ENCODE results near the gene ZNF561. TPM values are rescaled to one million over a fixed set of nuclear protein-coding genes. Genes with fewer than 3 reads are reported as not detected.

Gene ZNF561
- total and polyA plus RNA-seq, 10 of the 15 experiments (the other 5 are each of a cell fraction or from before 2014, with no cell fraction given), result 12.8 to 38.2 (median 22.2) TPM

DNA sequence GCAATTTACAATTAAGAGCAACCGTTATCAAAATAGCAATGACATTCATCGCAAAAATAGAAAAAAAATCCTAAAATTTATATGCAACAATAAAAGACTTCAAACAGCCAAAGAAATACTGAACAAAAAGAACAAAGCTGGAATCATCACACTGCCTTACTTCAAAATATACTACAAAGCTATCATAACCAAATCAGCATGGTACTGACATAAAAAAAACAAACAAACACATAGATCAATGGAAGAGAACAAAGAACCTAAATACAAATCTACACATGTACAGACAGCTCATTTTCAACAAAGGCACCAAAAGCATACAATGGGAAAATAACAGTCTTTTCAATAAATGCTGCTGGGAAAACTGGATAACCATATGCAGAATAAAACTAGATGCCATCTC is 47.5 kb upstream of the ZNF561 start:
- in situ Hi-C loops (cut with MboI), result no loop called here
- RAD21 ChIA-PET (ENCODE audit: unreplicated experiment), result no interaction called here
- TF ChIP-seq, protein P1, sequence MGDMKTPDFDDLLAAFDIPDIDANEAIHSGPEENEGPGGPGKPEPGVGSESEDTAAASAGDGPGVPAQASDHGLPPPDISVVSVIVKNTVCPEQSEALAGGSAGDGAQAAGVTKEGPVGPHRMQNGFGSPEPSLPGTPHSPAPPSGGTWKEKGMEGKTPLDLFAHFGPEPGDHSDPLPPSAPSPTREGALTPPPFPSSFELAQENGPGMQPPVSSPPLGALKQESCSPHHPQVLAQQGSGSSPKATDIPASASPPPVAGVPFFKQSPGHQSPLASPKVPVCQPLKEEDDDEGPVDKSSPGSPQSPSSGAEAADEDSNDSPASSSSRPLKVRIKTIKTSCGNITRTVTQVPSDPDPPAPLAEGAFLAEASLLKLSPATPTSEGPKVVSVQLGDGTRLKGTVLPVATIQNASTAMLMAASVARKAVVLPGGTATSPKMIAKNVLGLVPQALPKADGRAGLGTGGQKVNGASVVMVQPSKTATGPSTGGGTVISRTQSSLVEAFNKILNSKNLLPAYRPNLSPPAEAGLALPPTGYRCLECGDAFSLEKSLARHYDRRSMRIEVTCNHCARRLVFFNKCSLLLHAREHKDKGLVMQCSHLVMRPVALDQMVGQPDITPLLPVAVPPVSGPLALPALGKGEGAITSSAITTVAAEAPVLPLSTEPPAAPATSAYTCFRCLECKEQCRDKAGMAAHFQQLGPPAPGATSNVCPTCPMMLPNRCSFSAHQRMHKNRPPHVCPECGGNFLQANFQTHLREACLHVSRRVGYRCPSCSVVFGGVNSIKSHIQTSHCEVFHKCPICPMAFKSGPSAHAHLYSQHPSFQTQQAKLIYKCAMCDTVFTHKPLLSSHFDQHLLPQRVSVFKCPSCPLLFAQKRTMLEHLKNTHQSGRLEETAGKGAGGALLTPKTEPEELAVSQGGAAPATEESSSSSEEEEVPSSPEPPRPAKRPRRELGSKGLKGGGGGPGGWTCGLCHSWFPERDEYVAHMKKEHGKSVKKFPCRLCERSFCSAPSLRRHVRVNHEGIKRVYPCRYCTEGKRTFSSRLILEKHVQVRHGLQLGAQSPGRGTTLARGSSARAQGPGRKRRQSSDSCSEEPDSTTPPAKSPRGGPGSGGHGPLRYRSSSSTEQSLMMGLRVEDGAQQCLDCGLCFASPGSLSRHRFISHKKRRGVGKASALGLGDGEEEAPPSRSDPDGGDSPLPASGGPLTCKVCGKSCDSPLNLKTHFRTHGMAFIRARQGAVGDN (IDR thresholded peaks at IDR 0.05), result no peak
- no peak overlapping the region for H3K4me2 ChIP-seq (ENCODE audit: control insufficient read depth, insufficient read depth)
- H3K36me3 ChIP-seq (ENCODE audit: control insufficient read depth in 2 of 2, insufficient read depth in 2 of 2, low read length in 1 of 2), result no peaks in the 10 kb centered on the region; a peak in 2 of 4 replicates
- BruUV-seq (replicated peaks), result no TSS peak
- no peak overlapping the region for H2AFZ ChIP-seq (ENCODE audit: control insufficient read depth, low read depth, low read length)
- intact Hi-C loops (cut with micrococcal nuclease; ENCODE audit: unreplicated experiment), result no loop called here
- DNase-seq (ENCODE audit: low read depth, low spot score) (no peak), ATAC-seq (no peak), FAIRE-seq (no peak)
- SMC1A ChIA-PET (ENCODE audit: uncharacterized antibody, unreplicated experiment), result no interaction called here
- 100% methylated on average over 2 of the region's 2 CpGs for whole genome bisulfite sequencing (ENCODE audit: insufficient coverage, insufficient replicate concordance, low lambda C conversion rate, missing lambda C conversion rate)
- H3K79me2 ChIP-seq (ENCODE audit: control insufficient read depth, insufficient read depth, low read length), result peaks cover 25% of the 10 kb centered on the region
- H3K4me1 ChIP-seq (ENCODE audit: control insufficient read depth, insufficient read depth, low read length), result no peaks in the 10 kb centered on the region
- peaks cover 25% of the 10 kb centered on the region; the same call in 2 of the 3 replicates for H3K9me3 ChIP-seq (replicated peaks; ENCODE audit: control insufficient read depth, insufficient read depth, low read length)
- CTCF ChIA-PET, result interaction anchor here (0.9 kb wide), 1 partner anchor 45 kb away, joined by 3 read pairs; no protein-coding TSS in a partner anchor
- H4K20me1 ChIP-seq (ENCODE audit: control insufficient read depth, insufficient read depth), result no peaks in the 10 kb centered on the region
- H3K9ac ChIP-seq (ENCODE audit: control insufficient read depth, insufficient read depth, low read length), result no peak overlapping the region
- POLR2A ChIA-PET, result no interaction called here
- no peak overlapping the region for H3K4me3 ChIP-seq
- H3K27ac ChIP-seq (ENCODE audit: control insufficient read depth, insufficient read depth), result no peak overlapping the region
- no peaks in the 10 kb centered on the region for H3K27me3 ChIP-seq (replicated peaks in 1 of 2; ENCODE audit: control insufficient read depth in 2 of 2, insufficient read depth in 2 of 2, low read length in 1 of 2)

DNA sequence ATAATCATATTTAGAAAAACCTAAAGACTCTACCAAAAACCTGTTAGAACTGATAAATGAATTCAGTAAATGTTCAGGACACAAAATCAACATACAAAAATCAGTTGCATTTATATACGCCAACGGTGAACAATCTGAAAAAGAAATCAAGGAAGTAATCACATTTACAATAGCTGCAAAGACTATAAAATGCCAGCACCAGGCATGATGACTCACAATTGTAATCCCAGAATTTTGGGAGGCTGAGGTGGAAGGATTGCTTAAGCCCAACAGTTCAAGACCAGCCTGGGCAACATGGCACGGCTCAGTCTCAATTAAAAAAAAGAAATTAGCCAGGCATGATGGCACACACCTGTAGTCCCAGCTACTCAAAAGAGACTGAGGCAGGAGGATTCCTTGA is 46.9 kb upstream of the ZNF561 start:
- Histone ChIP-seq H4K20me1 (ENCODE audit: control insufficient read depth, insufficient read depth) (no peaks in the 10 kb centered on the region), H3K4me3 (no peak overlapping the region), H2AFZ (ENCODE audit: control insufficient read depth, low read depth, low read length) (no peak overlapping the region), H3K4me2 (ENCODE audit: control insufficient read depth, insufficient read depth) (no peak overlapping the region), H3K9me3 (replicated peaks; ENCODE audit: control insufficient read depth, insufficient read depth, low read length) (peaks cover 20% of the 10 kb centered on the region; the same call in 2 of the 3 replicates), H3K27me3 (replicated peaks in 1 of 2; ENCODE audit: control insufficient read depth in 2 of 2, insufficient read depth in 2 of 2, low read length in 1 of 2) (no peaks in the 10 kb centered on the region), H3K4me1 (ENCODE audit: control insufficient read depth, insufficient read depth, low read length) (no peaks in the 10 kb centered on the region), H3K79me2 (ENCODE audit: control insufficient read depth, insufficient read depth, low read length) (peaks cover 22% of the 10 kb centered on the region), H3K9ac (ENCODE audit: control insufficient read depth, insufficient read depth, low read length) (no peak overlapping the region), H3K27ac (ENCODE audit: control insufficient read depth, insufficient read depth) (no peak overlapping the region), H3K36me3 (ENCODE audit: control insufficient read depth in 2 of 2, insufficient read depth in 2 of 2, low read length in 1 of 2) (no peaks in the 10 kb centered on the region; a peak in 2 of 4 replicates)
- in situ Hi-C loops (cut with MboI) (no loop called here), intact Hi-C loops (cut with micrococcal nuclease; ENCODE audit: unreplicated experiment) (no loop called here)
- ChIA-PET SMC1A (ENCODE audit: uncharacterized antibody, unreplicated experiment) (no interaction called here), POLR2A (no interaction called here), CTCF (interaction anchor here (0.9 kb wide), 1 partner anchor 44 kb away, joined by 3 read pairs; no protein-coding TSS in a partner anchor), RAD21 (ENCODE audit: unreplicated experiment) (no interaction called here)
- no peak for FAIRE-seq
- 95% methylated on average over 3 of the region's 3 CpGs for WGBS (ENCODE audit: insufficient coverage, insufficient replicate concordance, low lambda C conversion rate, missing lambda C conversion rate)
- no TSS peak for BruUV-seq (replicated peaks)
- no peak for DNase-seq (ENCODE audit: low read depth, low spot score)
- ATAC-seq, result no peak
- TF ChIP-seq RELA (IDR thresholded peaks at IDR 0.05; ENCODE audit: borderline replicate concordance, partially characterized antibody), result no peak
- TF ChIP-seq RUNX3 (IDR thresholded peaks at IDR 0.05; ENCODE audit: low read length), result no peak
- TF ChIP-seq, protein P2, sequence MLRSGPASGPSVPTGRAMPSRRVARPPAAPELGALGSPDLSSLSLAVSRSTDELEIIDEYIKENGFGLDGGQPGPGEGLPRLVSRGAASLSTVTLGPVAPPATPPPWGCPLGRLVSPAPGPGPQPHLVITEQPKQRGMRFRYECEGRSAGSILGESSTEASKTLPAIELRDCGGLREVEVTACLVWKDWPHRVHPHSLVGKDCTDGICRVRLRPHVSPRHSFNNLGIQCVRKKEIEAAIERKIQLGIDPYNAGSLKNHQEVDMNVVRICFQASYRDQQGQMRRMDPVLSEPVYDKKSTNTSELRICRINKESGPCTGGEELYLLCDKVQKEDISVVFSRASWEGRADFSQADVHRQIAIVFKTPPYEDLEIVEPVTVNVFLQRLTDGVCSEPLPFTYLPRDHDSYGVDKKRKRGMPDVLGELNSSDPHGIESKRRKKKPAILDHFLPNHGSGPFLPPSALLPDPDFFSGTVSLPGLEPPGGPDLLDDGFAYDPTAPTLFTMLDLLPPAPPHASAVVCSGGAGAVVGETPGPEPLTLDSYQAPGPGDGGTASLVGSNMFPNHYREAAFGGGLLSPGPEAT (IDR thresholded peaks at IDR 0.05; ENCODE audit: low read depth), result no peak
- no peak for TF ChIP-seq NR2C1 (IDR thresholded peaks at IDR 0.05)
- TF ChIP-seq PML (IDR thresholded peaks at IDR 0.05; ENCODE audit: low read length), result no peak
- no peak for TF ChIP-seq BCL11A (IDR thresholded peaks at IDR 0.05; ENCODE audit: low read depth, low read length)
- TF ChIP-seq CREM (IDR thresholded peaks at IDR 0.05; ENCODE audit: low read depth), result no peak
- TF ChIP-seq FOS (IDR thresholded peaks at IDR 0.05; ENCODE audit: borderline replicate concordance, extremely low read depth, insufficient read length), result no peak
- TF ChIP-seq, protein P3, sequence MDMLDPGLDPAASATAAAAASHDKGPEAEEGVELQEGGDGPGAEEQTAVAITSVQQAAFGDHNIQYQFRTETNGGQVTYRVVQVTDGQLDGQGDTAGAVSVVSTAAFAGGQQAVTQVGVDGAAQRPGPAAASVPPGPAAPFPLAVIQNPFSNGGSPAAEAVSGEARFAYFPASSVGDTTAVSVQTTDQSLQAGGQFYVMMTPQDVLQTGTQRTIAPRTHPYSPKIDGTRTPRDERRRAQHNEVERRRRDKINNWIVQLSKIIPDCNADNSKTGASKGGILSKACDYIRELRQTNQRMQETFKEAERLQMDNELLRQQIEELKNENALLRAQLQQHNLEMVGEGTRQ (IDR thresholded peaks at IDR 0.05; ENCODE audit: borderline replicate concordance, low read depth, low read length), result no peak
- TF ChIP-seq JUNB (IDR thresholded peaks at IDR 0.05), result no peak
- TF ChIP-seq MTA2 (IDR thresholded peaks at IDR 0.05; ENCODE audit: low read depth), result no peak
- TF ChIP-seq HDGF (IDR thresholded peaks at IDR 0.05), result no peak

All from GM12878 (cell line).